NCI-H82 (cell line): ENCODE data around the gene SLC35E4.

Experiments
- DNase-seq: peaks from one replicate; lab custom pipeline; 2025; lab: John Stamatoyannopoulos, UW

SLC35E4 gene

GRCh38 chr22:30691204-30691603 lies 55.6 kb downstream of the SLC35E4 start:
- DNase-seq, result no peak

GRCh38 chr22:30694171-30694639 lies 58.6 kb downstream of the SLC35E4 start:
- peak; percentile 66 for DNase-seq

GRCh38 chr22:30694640-30695350 lies 59.2 kb downstream of the SLC35E4 start, which contains the start of gene OSBP2:
Gene OSBP2 (plus strand): TSS chr22:30694874. CDS start chr22:30694910, 36 bp downstream.
- DNase-seq, result peak; percentile 45

- DNase-seq, result no peak
Measured at GRCh38 chr22:30695351-30695851, 59.8 kb downstream of the SLC35E4 start.

- DNase-seq, result no peak
Measured at GRCh38 chr22:30695871-30696655, 60.5 kb downstream of the SLC35E4 start.
